Upper lobe of left lung (tissue), 6 donors: ENCODE measurements around the gene RHBG. TPM values are rescaled to one million over a fixed set of nuclear protein-coding genes. Genes with fewer than 3 reads are reported as not detected.
A peak's percentile ranks its signal among the peaks of the same experiment; 100 is the strongest.
"Not testable (repeated sequence)": the region's sequence is repeated elsewhere in the genome, so short reads cannot be mapped to it uniquely, and the experiment has no call there.

Source experiments
- ATAC-seq, 2 donors: fragments of 200-7000 bp; cut with Tn5 transposase; one replicate each; pipeline ENCODE4 v1.9.1; 2022; ENCODE audit warnings: mild to moderate bottlenecking in 2 of 2, moderate library complexity in 2 of 2; ENCODE audit not compliant: low FRiP score in 2 of 2
- DNase-seq, 2 donors: peaks; one replicate each; pipeline ENCODE4 v3.0.0-alpha.2; 2019 to 2020
- H3K27ac ChIP-seq, 4 donors: fragments of 200-600 bp; sonication (generic); one replicate each; pipeline ENCODE4 v1.5.1; 2016 to 2019
- H3K27me3 ChIP-seq, 4 donors: fragments of 200-600 bp; sonication (generic); one replicate each; pipeline ENCODE4 v1.5.1; 2017 to 2019
- H3K36me3 ChIP-seq, 4 donors: fragments of 200-600 bp; sonication (generic); one replicate each; pipeline ENCODE4 v1.5.1; 2016 to 2019
- H3K4me1 ChIP-seq, 4 donors: fragments of 200-600 bp; sonication (generic); one replicate each; pipeline ENCODE4 v1.5.1; 2018 to 2019
- H3K4me3 ChIP-seq, 4 donors: fragments of 200-600 bp; sonication (generic); one replicate each; pipeline ENCODE4 v1.5.1; 2017 to 2019; ENCODE audit warnings: mild to moderate bottlenecking in 2 of 4, moderate library complexity in 1 of 4
- H3K9me3 ChIP-seq, 4 donors: fragments of 200-600 bp; sonication (generic); one replicate each; pipeline ENCODE4 v1.5.1; 2018 to 2019
- CTCF ChIP-seq, 6 experiments: fragments of 450-650 bp in 4 of 6; fragments of 200-600 bp in 2 of 6; sonication (generic) in 2 of 6; IDR thresholded peaks; one replicate each; pipeline ENCODE4 v1.5.1; 2016 to 2019; ENCODE audit warnings: antibody characterized with exemption in 6 of 6
- EP300 ChIP-seq, 4 donors: sonication (generic); formaldehyde crosslinking; IDR thresholded peaks; one replicate each; pipeline ENCODE4 v1.5.1; 2017; ENCODE audit warnings: antibody characterized with exemption in 4 of 4, control low read depth in 2 of 4
- POLR2A ChIP-seq, 4 donors: fragments of 450-650 bp; IDR thresholded peaks; one replicate each; pipeline ENCODE4 v1.5.1; 2016 to 2017; ENCODE audit warnings: antibody characterized with exemption in 4 of 4, mild to moderate bottlenecking in 2 of 4
- POLR2AphosphoS5 ChIP-seq, 2 donors: sonication (generic); formaldehyde crosslinking; IDR thresholded peaks; one replicate each; pipeline ENCODE4 v1.5.1; 2017; ENCODE audit warnings: antibody characterized with exemption in 2 of 2
- WGBS, 2 donors: methylation state at CpG; one replicate each; pipeline ENCODE4 v1.1.5; 2017 to 2018; 5-methylcytosine and 5-hydroxymethylcytosine counted together
- total RNA-seq, 6 donors: library from RNA; depleted of rRNA in 4 of 6; stranded (reverse); fragments of >200 nt in 4 of 6; gene quantifications; one replicate each; pipeline versions ENCODE4 v1.1.0 to v1.2.1, GENCODE V29; 2016 to 2021
- donor health status: DM: no; HTN: no; CAD: no; lungs with moderate emphysema.
- donor health status: DM: no; HTN: yes; CAD: no; lungs with severe emphysema.

RHBG gene
- total RNA-seq, 6 donors from 2014 or later: 0.24 TPM; not detected in 5

GRCh38 chr1:156368157-156368658 lies 803 bp upstream of the RHBG start:
- no peak for ATAC-seq
- DNase-seq: no peak
- H3K4me1 ChIP-seq: peaks cover 5 to 12% (median 11%) of the 10 kb centered on the region in 4 donors
- no peaks in the 10 kb centered on the region for H3K36me3 ChIP-seq
- no peaks in the 10 kb centered on the region for H3K9me3 ChIP-seq
- no peaks in the 10 kb centered on the region for H3K27me3 ChIP-seq
- H3K4me3 ChIP-seq: no peak overlapping the region
- 76 to 93% methylated on average over 6 to 7 of the region's 7 CpGs for WGBS, 2 donors
- TF ChIP-seq EP300 (IDR thresholded peaks at IDR 0.05) (no peak), CTCF (IDR thresholded peaks at IDR 0.05) (no peak), POLR2AphosphoS5 (IDR thresholded peaks at IDR 0.05) (no peak), POLR2A (IDR thresholded peaks at IDR 0.05) (no peak)
- H3K27ac ChIP-seq: no peak overlapping the region

GRCh38 chr1:156369685-156370286 lies 775 bp downstream of the RHBG start:
- not testable (repeated sequence) for DNase-seq, ATAC-seq, H3K9me3 ChIP-seq, H3K36me3 ChIP-seq, H3K27me3 ChIP-seq, H3K27ac ChIP-seq
- Histone ChIP-seq H3K4me3 (peak overlapping the region in 1 of 4 donors; percentile 54), H3K4me1 (peaks cover 5 to 12% (median 11%) of the 10 kb centered on the region in 4 donors)
- 93 to 98% methylated on average over 10 of the region's 10 CpGs for WGBS, 2 donors

- Histone ChIP-seq H3K4me1 (peaks cover 5 to 12% (median 11%) of the 10 kb centered on the region in 4 donors), H3K4me3 (no peak overlapping the region), H3K27ac (no peak overlapping the region), H3K27me3 (no peaks in the 10 kb centered on the region), H3K9me3 (no peaks in the 10 kb centered on the region), H3K36me3 (no peaks in the 10 kb centered on the region)
- no peak for TF ChIP-seq EP300 (IDR thresholded peaks at IDR 0.05)
- DNase-seq (peak in 1 of 2 donors; percentile 73), ATAC-seq (peak in 1 of 2 donors; percentile 18)
- 48 to 52% methylated on average over 6 to 7 of the region's 7 CpGs for WGBS, 2 donors
Measured at GRCh38 chr1:156371553-156372264, 2.7 kb downstream of the RHBG start.

- peaks cover 5 to 12% (median 11%) of the 10 kb centered on the region in 4 donors for H3K4me1 ChIP-seq
- no peaks in the 10 kb centered on the region for H3K36me3 ChIP-seq
- ATAC-seq (no peak), DNase-seq (no peak)
- H3K4me3 ChIP-seq: no peak overlapping the region
- H3K27ac ChIP-seq: no peak overlapping the region
- H3K9me3 ChIP-seq: no peaks in the 10 kb centered on the region
- TF ChIP-seq POLR2AphosphoS5 (IDR thresholded peaks at IDR 0.05) (no peak), EP300 (IDR thresholded peaks at IDR 0.05) (no peak)
- no peaks in the 10 kb centered on the region for H3K27me3 ChIP-seq
Measured at GRCh38 chr1:156372265-156372586, 3.2 kb downstream of the RHBG start.

- Histone ChIP-seq H3K4me3 (no peak overlapping the region), H3K36me3 (no peaks in the 10 kb centered on the region), H3K27ac (no peak overlapping the region), H3K9me3 (no peaks in the 10 kb centered on the region), H3K4me1 (peaks cover 5 to 12% (median 11%) of the 10 kb centered on the region in 4 donors), H3K27me3 (no peaks in the 10 kb centered on the region)
- TF ChIP-seq POLR2AphosphoS5 (IDR thresholded peaks at IDR 0.05) (no peak), POLR2A (IDR thresholded peaks at IDR 0.05) (no peak)
- no peak for ATAC-seq
- WGBS, 2 donors: 77 to 90% methylated on average over 4 of the region's 4 CpGs
- no peak for DNase-seq
Measured at GRCh38 chr1:156372876-156373275, 3.9 kb downstream of the RHBG start.

GRCh38 chr1:156373546-156373945 lies 4.5 kb downstream of the RHBG start:
- no peaks in the 10 kb centered on the region for H3K9me3 ChIP-seq
- no peak for TF ChIP-seq EP300 (IDR thresholded peaks at IDR 0.05)
- no peak for TF ChIP-seq CTCF (IDR thresholded peaks at IDR 0.05)
- no peak for TF ChIP-seq POLR2AphosphoS5 (IDR thresholded peaks at IDR 0.05)
- no peak for TF ChIP-seq POLR2A (IDR thresholded peaks at IDR 0.05)
- no peaks in the 10 kb centered on the region for H3K27me3 ChIP-seq
- ATAC-seq (no peak), DNase-seq (no peak)
- no peak overlapping the region for H3K27ac ChIP-seq
- H3K36me3 ChIP-seq: no peaks in the 10 kb centered on the region
- H3K4me1 ChIP-seq: peaks cover 5 to 12% (median 11%) of the 10 kb centered on the region in 4 donors
- no peak overlapping the region for H3K4me3 ChIP-seq

- Histone ChIP-seq H3K27me3 (no peaks in the 10 kb centered on the region), H3K9me3 (no peaks in the 10 kb centered on the region), H3K36me3 (no peaks in the 10 kb centered on the region), H3K4me1 (peaks cover 0 to 6% (median 1%) of the 10 kb centered on the region in 4 donors), H3K4me3 (no peak overlapping the region), H3K27ac (no peak overlapping the region)
- DNase-seq (no peak), ATAC-seq (no peak)
- WGBS, 2 donors: 81 to 90% methylated on average over 2 of the region's 2 CpGs
- TF ChIP-seq CTCF (IDR thresholded peaks at IDR 0.05): no peak
- TF ChIP-seq POLR2AphosphoS5 (IDR thresholded peaks at IDR 0.05): no peak
- TF ChIP-seq EP300 (IDR thresholded peaks at IDR 0.05): no peak
- TF ChIP-seq POLR2A (IDR thresholded peaks at IDR 0.05): no peak
Measured at GRCh38 chr1:156376146-156376545, 7.1 kb downstream of the RHBG start.
